HepG2 (cell line): ENCODE data around the gene TOMM20.
A peak's percentile ranks its signal among the peaks of the same experiment; 100 is the strongest.

Source experiments
- NFIC ChIP-seq: IDR thresholded peaks from 2 replicates; pipeline ENCODE4 v1.6.1; 2012; ENCODE audit warnings: mild to moderate bottlenecking, low read length, inconsistent platforms
- POLR2AphosphoS5 ChIP-seq: IDR thresholded peaks from 2 replicates; pipeline ENCODE4 v1.6.1; 2012; ENCODE audit warnings: low read depth, low read length
- RFX5 ChIP-seq: IDR thresholded peaks from 2 replicates; pipeline ENCODE4 v1.6.1; 2011; ENCODE audit warnings: low read depth, low read length, improper control_type of control experiment
- TAF15 ChIP-seq: fragments of 200-400 bp; formaldehyde crosslinking; IDR thresholded peaks from one replicate; pipeline ENCODE4 v1.6.1; 2018; ENCODE audit warnings: mild to moderate bottlenecking, low read depth, low read length; ENCODE audit not compliant: poor library complexity, severe bottlenecking
- TBL1XR1 ChIP-seq: fragments of 150-350 bp; IDR thresholded peaks from 2 replicates; pipeline ENCODE4 v1.6.1; 2014; ENCODE audit warnings: borderline replicate concordance, low read length; ENCODE audit not compliant: partially characterized antibody
- ZNF225 ChIP-seq: sonication (generic); formaldehyde crosslinking; IDR thresholded peaks from 2 replicates; pipeline ENCODE4 v1.4.0; 2020; ENCODE audit warnings: mild to moderate bottlenecking, missing genetic modification reagents
- TF ChIP-seq, protein P1 (sequence below): sonication (generic); formaldehyde crosslinking; IDR thresholded peaks from 2 replicates; pipeline ENCODE4 v1.5.0; 2020; ENCODE audit warnings: mild to moderate bottlenecking, missing genetic modification reagents, moderate library complexity

DNA sequence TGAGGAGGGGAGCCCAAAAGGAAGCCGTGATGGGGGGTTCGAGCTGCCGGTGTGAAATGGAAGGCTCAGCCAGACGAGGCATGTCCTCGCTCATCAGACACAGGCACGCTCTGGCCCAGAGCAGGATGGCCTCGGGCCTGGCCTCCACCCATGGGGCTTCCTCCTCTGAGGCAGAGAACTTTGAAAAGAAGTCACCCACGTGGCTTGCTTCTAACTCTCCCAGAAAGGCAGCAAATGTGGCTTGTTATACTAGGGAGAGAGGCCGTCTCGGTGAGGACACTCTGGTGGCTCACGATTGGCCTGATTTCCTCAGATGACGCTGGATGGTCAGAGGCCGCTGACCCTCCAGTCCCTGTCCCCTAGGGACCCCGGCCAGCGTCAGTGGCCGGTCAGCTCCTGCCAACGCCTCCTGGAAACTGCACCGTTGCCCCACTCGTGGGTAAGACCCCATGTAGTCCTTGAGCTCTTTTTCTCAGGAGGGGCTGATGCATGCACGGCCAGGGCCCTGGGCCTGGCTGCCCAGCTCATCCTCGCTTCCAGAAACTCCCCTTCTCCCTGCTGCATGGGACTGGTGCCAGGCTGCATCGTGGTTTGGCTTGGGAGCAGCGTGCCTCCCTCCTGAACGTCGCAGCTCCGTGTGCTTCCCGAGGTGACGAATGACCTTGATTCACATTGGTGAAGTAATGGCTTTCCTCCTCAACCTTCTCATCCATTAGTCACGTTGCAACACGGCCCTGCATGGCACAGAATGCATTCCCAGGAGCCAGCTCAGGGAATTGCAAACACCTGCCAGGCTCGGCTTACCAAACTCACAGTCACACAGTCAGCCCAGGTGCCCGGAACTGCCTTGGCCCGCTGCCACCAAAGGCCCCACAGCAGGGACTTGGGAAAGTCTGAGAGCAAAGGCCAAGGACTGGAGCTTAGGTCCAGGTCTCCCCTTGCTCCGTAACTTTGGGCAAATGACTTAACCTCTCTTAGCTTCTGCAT, 58.8 kb downstream of the TOMM20 start:
- peak; percentile 88 for TF ChIP-seq POLR2AphosphoS5
- TF ChIP-seq, protein P1, sequence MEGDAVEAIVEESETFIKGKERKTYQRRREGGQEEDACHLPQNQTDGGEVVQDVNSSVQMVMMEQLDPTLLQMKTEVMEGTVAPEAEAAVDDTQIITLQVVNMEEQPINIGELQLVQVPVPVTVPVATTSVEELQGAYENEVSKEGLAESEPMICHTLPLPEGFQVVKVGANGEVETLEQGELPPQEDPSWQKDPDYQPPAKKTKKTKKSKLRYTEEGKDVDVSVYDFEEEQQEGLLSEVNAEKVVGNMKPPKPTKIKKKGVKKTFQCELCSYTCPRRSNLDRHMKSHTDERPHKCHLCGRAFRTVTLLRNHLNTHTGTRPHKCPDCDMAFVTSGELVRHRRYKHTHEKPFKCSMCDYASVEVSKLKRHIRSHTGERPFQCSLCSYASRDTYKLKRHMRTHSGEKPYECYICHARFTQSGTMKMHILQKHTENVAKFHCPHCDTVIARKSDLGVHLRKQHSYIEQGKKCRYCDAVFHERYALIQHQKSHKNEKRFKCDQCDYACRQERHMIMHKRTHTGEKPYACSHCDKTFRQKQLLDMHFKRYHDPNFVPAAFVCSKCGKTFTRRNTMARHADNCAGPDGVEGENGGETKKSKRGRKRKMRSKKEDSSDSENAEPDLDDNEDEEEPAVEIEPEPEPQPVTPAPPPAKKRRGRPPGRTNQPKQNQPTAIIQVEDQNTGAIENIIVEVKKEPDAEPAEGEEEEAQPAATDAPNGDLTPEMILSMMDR (CRISPR knock-in tag), result no peak
- TF ChIP-seq RFX5, result no peak
- peak; percentile 26; the same call in 1 of the 2 replicates for TF ChIP-seq ZNF225 (CRISPR knock-in tag)
- TF ChIP-seq NFIC, result no peak
- TF ChIP-seq TAF15, result peak; percentile 94
- TF ChIP-seq TBL1XR1, result peak; percentile 43
